HCT116 (cell line): Measurements from ENCODE around the gene FGFR4.

Experiments
- POLR2A ChIP-seq: IDR thresholded peaks from 2 replicates; pipeline ENCODE4 v1.7.0; 2011; ENCODE audit warnings: borderline replicate concordance; ENCODE audit not compliant: insufficient read depth, insufficient read length; ENCODE audit errors: extremely low read depth
- ZFX ChIP-seq: fragments of 450-650 bp; IDR thresholded peaks from 2 replicates; pipeline ENCODE4 v1.6.1; 2017

DNA sequence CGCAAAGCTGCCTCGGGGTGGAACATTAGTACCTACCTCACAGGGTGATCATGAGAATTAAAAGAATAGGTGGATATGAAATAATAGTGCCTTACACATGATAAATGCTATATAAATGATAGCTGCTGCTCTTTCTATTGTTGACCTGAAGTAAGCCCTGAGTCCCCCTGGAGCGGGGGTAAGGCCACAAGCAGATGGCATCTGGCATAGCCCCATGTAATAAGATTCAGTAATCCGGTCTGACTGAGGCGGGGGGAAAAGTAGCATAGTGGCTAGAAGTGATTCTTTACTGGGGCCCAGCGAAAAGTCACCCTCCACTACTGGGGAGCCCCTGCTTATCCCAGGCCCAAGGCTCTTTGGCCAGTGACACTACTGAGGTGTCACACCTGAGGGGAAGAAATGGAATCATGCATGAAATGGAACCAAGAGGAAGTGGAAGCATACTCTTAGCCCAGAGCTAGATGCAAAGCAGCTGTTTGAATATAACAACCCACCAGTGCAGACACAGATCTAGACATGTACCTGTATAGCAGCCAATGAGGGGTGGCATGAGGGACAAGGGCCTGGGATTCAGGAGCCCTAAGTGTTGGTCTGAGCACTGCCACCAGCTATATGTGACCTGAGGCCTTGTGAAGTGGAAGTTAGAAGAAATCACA lies 16.1 kb upstream of the FGFR4 start:
- TF ChIP-seq ZFX: no peak
- no peak for TF ChIP-seq POLR2A
